Brain pericyte (primary cell): ENCODE data around the gene GGA2.
"Not testable (repeated sequence)": the region's sequence is repeated elsewhere in the genome, so short reads cannot be mapped to it uniquely, and the experiment has no call there.

Experiments
- DNase-seq: peaks from one replicate; pipeline ENCODE4 v3.0.0-alpha.2; 2012; ENCODE audit warnings: low read depth, low spot score

Gene GGA2

GRCh38 chr16:23510164-23510914, at the start of gene GGA2:
Gene GGA2 (minus strand): TSS chr16:23510494. CDS start chr16:23510411, 83 bp downstream.
- DNase-seq, result peak; percentile 39

- DNase-seq, result no peak
Measured at GRCh38 chr16:23557779-23558702, 47.7 kb upstream of the GGA2 start.

- peak; percentile 96 for DNase-seq
Measured at GRCh38 chr16:23556881-23557778, 46.8 kb upstream of the GGA2 start, which contains the start of the genes EARS2 and UBFD1. Gene EARS2 (minus strand): TSS chr16:23557350. CDS start chr16:23557343, 7 bp downstream. Gene UBFD1 (plus strand): TSS chr16:23557727. CDS start chr16:23557743, 16 bp downstream.

GRCh38 chr16:23554536-23554935, 44.2 kb upstream of the GGA2 start:
- no peak for DNase-seq

- DNase-seq, result no peak
Measured at GRCh38 chr16:23552161-23552560, 41.9 kb upstream of the GGA2 start.

- DNase-seq, result no peak
Measured at GRCh38 chr16:23549938-23550337, 39.6 kb upstream of the GGA2 start.

- no peak for DNase-seq
Measured at GRCh38 chr16:23544436-23544835, 34.1 kb upstream of the GGA2 start.

- DNase-seq, result not testable (repeated sequence)
Measured at GRCh38 chr16:23540817-23541178, 30.5 kb upstream of the GGA2 start.

GRCh38 chr16:23539984-23540816, 29.9 kb upstream of the GGA2 start:
- DNase-seq, result no peak

GRCh38 chr16:23538919-23539278, 28.6 kb upstream of the GGA2 start:
- no peak for DNase-seq

- DNase-seq, result no peak
Measured at GRCh38 chr16:23537390-23537789, 27.1 kb upstream of the GGA2 start.

- DNase-seq, result no peak
Measured at GRCh38 chr16:23535901-23536300, 25.6 kb upstream of the GGA2 start.

GRCh38 chr16:23534868-23535860, 24.9 kb upstream of the GGA2 start:
- DNase-seq, result no peak

- DNase-seq, result no peak
Measured at GRCh38 chr16:23532448-23532847, 22.2 kb upstream of the GGA2 start.

GRCh38 chr16:23530062-23530461, 19.8 kb upstream of the GGA2 start:
- no peak for DNase-seq

- DNase-seq, result no peak
Measured at GRCh38 chr16:23528644-23529310, 18.5 kb upstream of the GGA2 start.

GRCh38 chr16:23527961-23528643, 17.8 kb upstream of the GGA2 start:
- no peak for DNase-seq

GRCh38 chr16:23524886-23525285, 14.6 kb upstream of the GGA2 start:
- DNase-seq, result no peak
